Erythroblast (primary cell): ENCODE data around the gene RAVER2.

Source experiments
- DNase-seq, 2 experiments: peaks; one replicate each; lab custom pipeline; 2025; lab: John Stamatoyannopoulos, UW
- GATA1 ChIP-seq: IDR thresholded peaks from 2 replicates; pipeline ENCODE4 v1.6.1; 2011; ENCODE audit warnings: low read depth, mild to moderate bottlenecking, control low read depth, low read length, moderate library complexity
- POLR2A ChIP-seq: IDR thresholded peaks from 2 replicates; pipeline ENCODE4 v1.6.1; 2011; ENCODE audit warnings: mild to moderate bottlenecking, low read length

Gene RAVER2

GRCh38 chr1:64875101-64875500, 130.2 kb downstream of the RAVER2 start:
- DNase-seq: no peak
- no peak for TF ChIP-seq POLR2A
- no peak for TF ChIP-seq GATA1

- no peak for TF ChIP-seq POLR2A
- no peak for TF ChIP-seq GATA1
- DNase-seq: no peak
These were observed 130.7 kb downstream of the RAVER2 start for GRCh38 chr1:64875606-64876005.

GRCh38 chr1:64877151-64877550, 132.3 kb downstream of the RAVER2 start:
- TF ChIP-seq GATA1 (no peak), POLR2A (no peak)
- no peak for DNase-seq

DNA sequence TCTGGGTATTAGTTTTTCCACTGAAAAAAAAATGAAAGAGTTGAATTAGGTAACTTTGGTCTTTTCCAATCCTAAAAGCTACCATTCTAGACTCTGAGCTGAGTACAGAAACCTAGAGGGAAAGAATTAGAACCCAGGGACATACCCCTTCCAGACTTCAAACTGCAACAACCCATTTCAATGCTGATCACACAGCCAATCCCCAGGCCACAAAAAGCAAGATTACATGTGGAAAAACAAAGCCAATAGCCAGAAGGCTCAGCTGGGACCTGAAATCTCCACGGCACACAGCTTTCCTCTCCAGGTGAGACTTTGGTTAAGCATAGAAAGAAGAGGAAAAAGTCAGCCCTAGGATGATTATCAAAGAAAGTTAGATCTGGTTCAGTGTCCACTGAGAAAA, 132.7 kb downstream of the RAVER2 start:
- no peak for DNase-seq
- TF ChIP-seq POLR2A (no peak), GATA1 (no peak)

DNA sequence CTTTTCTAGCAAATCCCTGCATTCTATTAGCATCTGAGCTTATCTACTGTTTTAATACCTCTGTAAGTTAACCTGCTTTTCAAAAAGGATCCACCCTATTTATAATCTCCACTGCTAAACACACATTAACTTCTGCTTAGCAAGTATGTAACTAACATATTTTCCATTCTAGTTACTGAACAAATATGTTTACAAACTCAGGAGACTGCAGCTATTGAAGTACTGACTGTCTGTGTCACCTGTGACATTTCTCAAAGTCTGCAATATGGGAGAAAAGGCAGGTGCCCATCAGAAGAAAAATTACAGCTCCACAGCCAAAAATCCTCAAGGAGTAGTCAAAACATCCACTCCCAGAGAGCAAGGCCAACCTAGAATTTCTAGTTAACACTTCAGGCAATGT, 133.2 kb downstream of the RAVER2 start:
- TF ChIP-seq GATA1: no peak
- no peak for TF ChIP-seq POLR2A
- DNase-seq: no peak

DNA sequence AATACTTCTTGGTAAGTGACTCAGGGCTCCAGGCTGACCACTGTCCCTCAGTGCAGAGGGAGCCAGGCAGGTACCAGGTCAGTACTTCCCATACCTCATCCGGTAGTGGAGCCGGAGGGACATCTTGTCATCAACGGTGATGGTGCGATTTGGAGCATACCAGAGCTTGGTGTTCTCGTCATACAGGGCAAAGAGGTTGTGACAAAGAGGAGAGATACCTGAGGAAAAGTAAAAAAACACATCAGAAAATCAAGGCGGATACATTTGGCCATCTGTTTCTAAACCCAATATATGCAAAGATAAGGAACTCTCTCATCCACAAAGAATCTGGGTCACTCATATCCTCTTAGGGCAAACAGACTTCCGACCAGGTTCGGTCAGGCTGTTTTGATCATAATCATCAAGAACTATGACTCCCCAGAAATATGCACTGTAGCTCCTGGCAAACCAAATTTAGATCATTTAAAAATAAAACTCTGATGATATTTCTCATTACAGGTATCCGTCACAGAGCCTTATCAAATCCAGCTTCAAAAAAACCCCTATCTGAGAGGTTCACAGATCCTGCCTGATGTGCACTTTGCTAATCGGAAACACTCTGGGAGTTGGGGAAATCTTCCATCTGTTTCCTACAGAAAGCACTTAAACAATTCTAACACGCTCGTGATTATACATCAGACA, 134.2 kb downstream of the RAVER2 start:
- TF ChIP-seq GATA1 (no peak), POLR2A (no peak)
- DNase-seq: no peak

DNA sequence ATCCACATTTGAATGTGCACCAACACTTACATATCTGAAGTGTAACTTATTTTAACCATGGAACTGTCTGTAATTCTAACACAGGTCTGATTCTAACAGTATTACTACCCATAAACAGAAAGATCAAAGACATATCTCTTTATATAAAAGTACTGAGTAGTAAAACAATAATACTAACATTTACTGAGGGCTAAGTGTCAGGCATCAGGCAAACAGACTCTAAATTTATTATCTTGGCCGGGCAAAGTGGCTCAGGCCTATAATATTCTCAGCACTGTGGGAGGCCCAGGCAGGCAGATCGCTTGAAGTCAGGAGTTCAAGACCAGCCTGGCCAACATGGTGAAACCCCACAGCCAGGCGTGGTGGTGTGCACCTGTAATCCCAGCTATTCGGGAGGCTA, 135.6 kb downstream of the RAVER2 start:
- DNase-seq: no peak
- TF ChIP-seq POLR2A: no peak
- no peak for TF ChIP-seq GATA1

- DNase-seq: no peak
- TF ChIP-seq GATA1 (no peak), POLR2A (no peak)
These were observed 136.4 kb downstream of the RAVER2 start for GRCh38 chr1:64881281-64881680.
